Endothelial cell of umbilical vein (primary cell): ENCODE data around the gene KLHL9. TPM values are rescaled to one million over a fixed set of nuclear protein-coding genes. Genes with fewer than 3 reads are reported as not detected.
"Not testable (repeated sequence)": the region's sequence is repeated elsewhere in the genome, so short reads cannot be mapped to it uniquely, and the experiment has no call there.

Source experiments
- BruUV-seq: library from RNA; stranded (reverse); fragments of 400-500 nt; replicated peaks from 2 replicates; lab custom pipeline; 2021; lab: Mats Ljungman, UMichigan
- CTCF ChIA-PET: fragments of 300-600, 350-600 bp; sonication (Branson Sonifier 250); formaldehyde crosslinking; loops from one replicate; lab custom pipeline; 2021; ENCODE audit warnings: antibody characterized with exemption, inconsistent platforms; lab: Charles Lee
- POLR2A ChIA-PET: fragments of 300-600, 350-600 bp; sonication (Branson Sonifier 250); formaldehyde crosslinking; loops from one replicate; lab custom pipeline; 2021; ENCODE audit warnings: antibody characterized with exemption, inconsistent platforms; lab: Charles Lee
- DNase-seq: peaks from one replicate; pipeline ENCODE4 v3.0.0-alpha.2; 2011; ENCODE audit warnings: low read depth, low spot score
- FAIRE-seq: peaks from 2 replicates; lab custom pipeline; 2011; peaks lifted over from hg19 to GRCh38; lab: Jason Lieb, UNC
- H2AFZ ChIP-seq: 2 replicates; pipeline ENCODE4 v1.6.0; 2012; ENCODE audit warnings: low read depth, low read length, control low read depth, inconsistent platforms
- H3K27ac ChIP-seq: 2 replicates; pipeline ENCODE4 v1.5.1; 2011; ENCODE audit warnings: low read depth, mild to moderate bottlenecking, control low read depth, low read length, moderate library complexity; ENCODE audit not compliant: insufficient read depth
- H3K27me3 ChIP-seq, 2 experiments: 2 replicates each; pipeline versions ENCODE4 v1.6.0 to v1.6.1; 2011; ENCODE audit warnings: low read length in 2 of 2, mixed read lengths in 1 of 2; ENCODE audit not compliant: control insufficient read depth in 2 of 2, insufficient read depth in 2 of 2
- H3K36me3 ChIP-seq, 2 experiments: 2 replicates in 1 of 2; 3 replicates in 1 of 2; pipeline ENCODE4 v1.5.1; 2011; ENCODE audit warnings: low read length in 2 of 2, mild to moderate bottlenecking in 1 of 2, moderate library complexity in 1 of 2; ENCODE audit not compliant: control insufficient read depth in 2 of 2, insufficient read depth in 2 of 2; ENCODE audit errors: extremely low read depth in 1 of 2
- H3K4me1 ChIP-seq: 3 replicates; pipeline ENCODE4 v1.5.1; 2011; ENCODE audit warnings: mild to moderate bottlenecking, low read length; ENCODE audit not compliant: control insufficient read depth, insufficient read depth; ENCODE audit errors: extremely low read depth
- H3K4me2 ChIP-seq: 2 replicates; pipeline ENCODE4 v1.6.1; 2011; ENCODE audit warnings: low read length, control low read depth, mixed read lengths; ENCODE audit not compliant: insufficient read depth
- H3K4me3 ChIP-seq, 3 experiments: fragments of 200-600 bp in 1 of 3; sonication (generic), shearing (Covaris generic) in 1 of 3; replicated peaks in 1 of 3; 2 replicates each; pipeline ENCODE4 v1.5.1; 2011 to 2016; ENCODE audit warnings: control low read depth in 3 of 3, low read length in 3 of 3, mild to moderate bottlenecking in 2 of 3, inconsistent platforms in 1 of 3, low read depth in 1 of 3, moderate library complexity in 1 of 3; ENCODE audit not compliant: insufficient read depth in 1 of 3
- H3K79me2 ChIP-seq: 2 replicates; pipeline ENCODE4 v1.6.0; 2012; ENCODE audit warnings: low read length, inconsistent platforms; ENCODE audit not compliant: control insufficient read depth, insufficient read depth
- H3K9ac ChIP-seq: replicated peaks from 2 replicates; pipeline ENCODE3; 2011; ENCODE audit warnings: low read length, control low read depth; ENCODE audit not compliant: insufficient read depth; ENCODE audit errors: extremely low read depth
- H3K9me1 ChIP-seq: replicated peaks from 3 replicates; pipeline ENCODE4 v1.6.0; 2011; ENCODE audit warnings: mild to moderate bottlenecking, low read length; ENCODE audit not compliant: control insufficient read depth, insufficient read depth; ENCODE audit errors: extremely low read depth
- H3K9me3 ChIP-seq: replicated peaks from 2 replicates; pipeline ENCODE4 v1.5.1; 2012; ENCODE audit warnings: low read length, inconsistent platforms; ENCODE audit not compliant: control insufficient read depth, insufficient read depth
- H4K20me1 ChIP-seq: replicated peaks from 2 replicates; pipeline ENCODE3; 2011; ENCODE audit warnings: mild to moderate bottlenecking, low read length; ENCODE audit not compliant: control insufficient read depth, insufficient read depth; ENCODE audit errors: extremely low read depth
- EZH2 ChIP-seq: IDR thresholded peaks from 2 replicates; pipeline ENCODE4 v1.6.1; 2012; ENCODE audit warnings: borderline replicate concordance, low read depth, mild to moderate bottlenecking, moderate library complexity, low read length, inconsistent platforms; ENCODE audit not compliant: severe bottlenecking
- FOS ChIP-seq: IDR thresholded peaks from 2 replicates; pipeline ENCODE4 v1.6.1; 2011; ENCODE audit warnings: mild to moderate bottlenecking, low read length, moderate library complexity, borderline replicate concordance; ENCODE audit not compliant: insufficient read depth
- GATA2 ChIP-seq: IDR thresholded peaks from 2 replicates; pipeline ENCODE4 v1.7.0; 2011; ENCODE audit warnings: low read depth, mild to moderate bottlenecking, moderate library complexity, mixed read lengths, low read length; ENCODE audit not compliant: insufficient read length, insufficient read depth
- JUN ChIP-seq: IDR thresholded peaks from 2 replicates; pipeline ENCODE4 v1.6.1; 2011; ENCODE audit warnings: borderline replicate concordance, low read depth; ENCODE audit not compliant: insufficient read length, insufficient read depth
- MYC ChIP-seq: IDR thresholded peaks from one replicate; pipeline ENCODE4 v1.6.1; 2011; ENCODE audit warnings: mild to moderate bottlenecking, low read depth, low read length
- POLR2A ChIP-seq: IDR thresholded peaks from 2 replicates; pipeline ENCODE4 v1.6.1; 2012; ENCODE audit warnings: low read depth, mild to moderate bottlenecking, control low read depth, low read length
- POLR2AphosphoS5 ChIP-seq: IDR thresholded peaks from 2 replicates; pipeline ENCODE4 v1.6.1; 2012; ENCODE audit warnings: low read depth, mild to moderate bottlenecking, control low read depth, low read length, moderate library complexity; ENCODE audit not compliant: insufficient read depth
- dilution Hi-C: fragments of 300-500 bp; cut with MboI; formaldehyde crosslinking; loops from one replicate; pipeline ENCODE4 v1.15.0; 2019; ENCODE audit warnings: low sequenced_read_pairs; ENCODE audit not compliant: extremely low pct_ligation_motif_present
- intact Hi-C: fragments of 100-400 bp; cut with micrococcal nuclease; formaldehyde crosslinking; loops from one replicate; pipeline ENCODE4 v1.10.0; 2022
- polyA plus RNA-seq, 4 experiments: library from polyadenylated mRNA; depleted of rRNA in 3 of 4; stranded (reverse) in 3 of 4; unstranded in 1 of 4; fragments of >200 nt; gene quantifications; 2 replicates each; pipeline versions ENCODE4 v1.2.1 to v1.2.3, GENCODE V29; 2011 to 2012; ENCODE audit warnings: missing spikeins in 1 of 4
- total RNA-seq: library from RNA; stranded (reverse); gene quantifications from 2 replicates; pipeline ENCODE4 v1.2.3, GENCODE V29; 2021
- TF ChIP-seq, protein P1 (sequence below), 2 donors: IDR thresholded peaks; 1 replicate in 1 of 2; 2 replicates in 1 of 2; pipeline ENCODE4 v1.5.1; 2011; ENCODE audit warnings: low read length in 2 of 2, mild to moderate bottlenecking in 2 of 2, moderate library complexity in 2 of 2, control low read depth in 1 of 2, inconsistent platforms in 1 of 2, low read depth in 1 of 2; ENCODE audit not compliant: insufficient read depth in 1 of 2; ENCODE audit errors: extremely low read depth in 1 of 2
- TF ChIP-seq, protein P2 (sequence below): IDR thresholded peaks from 2 replicates; pipeline ENCODE4 v1.6.1; 2011; ENCODE audit not compliant: insufficient read depth, insufficient read length

Gene KLHL9
- total and polyA plus RNA-seq, 2 donors (not counting 3 experiments of a cell fraction or from before 2014, with no cell fraction given), result 8.0 to 23.5 TPM

GRCh38 chr9:21367957-21368356 lies 32.8 kb upstream of the KLHL9 start, which contains the start of gene IFNA13:
Gene IFNA13 (minus strand): TSS chr9:21368057. CDS start chr9:21368010, 47 bp downstream.
- no peaks in the 10 kb centered on the region for H3K79me2 ChIP-seq
- TF ChIP-seq EZH2 (no peak), JUN (no peak), FOS (no peak), GATA2 (no peak), POLR2A (no peak), MYC (no peak), POLR2AphosphoS5 (no peak)
- TF ChIP-seq, protein P1, sequence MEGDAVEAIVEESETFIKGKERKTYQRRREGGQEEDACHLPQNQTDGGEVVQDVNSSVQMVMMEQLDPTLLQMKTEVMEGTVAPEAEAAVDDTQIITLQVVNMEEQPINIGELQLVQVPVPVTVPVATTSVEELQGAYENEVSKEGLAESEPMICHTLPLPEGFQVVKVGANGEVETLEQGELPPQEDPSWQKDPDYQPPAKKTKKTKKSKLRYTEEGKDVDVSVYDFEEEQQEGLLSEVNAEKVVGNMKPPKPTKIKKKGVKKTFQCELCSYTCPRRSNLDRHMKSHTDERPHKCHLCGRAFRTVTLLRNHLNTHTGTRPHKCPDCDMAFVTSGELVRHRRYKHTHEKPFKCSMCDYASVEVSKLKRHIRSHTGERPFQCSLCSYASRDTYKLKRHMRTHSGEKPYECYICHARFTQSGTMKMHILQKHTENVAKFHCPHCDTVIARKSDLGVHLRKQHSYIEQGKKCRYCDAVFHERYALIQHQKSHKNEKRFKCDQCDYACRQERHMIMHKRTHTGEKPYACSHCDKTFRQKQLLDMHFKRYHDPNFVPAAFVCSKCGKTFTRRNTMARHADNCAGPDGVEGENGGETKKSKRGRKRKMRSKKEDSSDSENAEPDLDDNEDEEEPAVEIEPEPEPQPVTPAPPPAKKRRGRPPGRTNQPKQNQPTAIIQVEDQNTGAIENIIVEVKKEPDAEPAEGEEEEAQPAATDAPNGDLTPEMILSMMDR (IDR thresholded peaks at IDR 0.05; ENCODE audit: extremely low read depth in 1 of 2, insufficient read depth in 1 of 2, low read depth in 1 of 2, low read length in 2 of 2), result no peak
- TF ChIP-seq, protein P2, sequence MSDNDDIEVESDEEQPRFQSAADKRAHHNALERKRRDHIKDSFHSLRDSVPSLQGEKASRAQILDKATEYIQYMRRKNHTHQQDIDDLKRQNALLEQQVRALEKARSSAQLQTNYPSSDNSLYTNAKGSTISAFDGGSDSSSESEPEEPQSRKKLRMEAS, result no peak
- ChIA-PET CTCF (interaction anchor here (1.1 kb wide), 1 partner anchor 28 kb away, joined by 3 read pairs; no protein-coding TSS in a partner anchor), POLR2A (no interaction called here)
- H4K20me1 ChIP-seq, result no peaks in the 10 kb centered on the region
- no peak within 1 kb of the TSS for H2AFZ ChIP-seq
- H3K36me3 ChIP-seq, result no peaks in the 10 kb centered on the region
- BruUV-seq, result no TSS peak
- no peaks in the 10 kb centered on the region for H3K4me1 ChIP-seq
- intact Hi-C loops (no loop called here), dilution Hi-C loops (no loop called here)
- no peak within 1 kb of the TSS for H3K27ac ChIP-seq
- H3K9me1 ChIP-seq, result no peaks in the 10 kb centered on the region
- peaks cover 1 to 28% of the 10 kb centered on the region in 2 experiments for H3K27me3 ChIP-seq
- no peak within 1 kb of the TSS for H3K4me3 ChIP-seq
- no peak for FAIRE-seq
- no peak within 1 kb of the TSS for H3K9ac ChIP-seq
- no peaks in the 10 kb centered on the region for H3K9me3 ChIP-seq
- no peak for DNase-seq
- H3K4me2 ChIP-seq, result no peak within 1 kb of the TSS

DNA sequence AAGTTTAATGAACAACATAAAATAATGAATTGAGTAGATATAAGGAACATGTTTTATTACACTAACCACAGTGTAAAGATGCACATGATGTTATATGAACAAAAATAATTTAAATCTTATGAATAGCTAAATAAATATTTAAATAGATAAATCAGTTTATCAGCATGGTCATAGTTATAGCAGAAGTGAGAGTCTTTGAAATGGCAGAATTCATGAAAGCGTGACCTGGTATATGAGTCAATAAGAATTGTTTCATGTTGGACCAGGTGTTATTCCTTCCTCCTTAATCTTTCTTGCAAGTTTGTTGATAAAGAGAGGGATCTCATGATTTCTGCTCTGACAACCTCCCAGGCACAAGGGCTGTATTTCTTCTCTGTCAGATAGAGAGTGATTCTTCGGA lies 32.0 kb upstream of the KLHL9 start:
- H3K79me2 ChIP-seq, H3K4me1 ChIP-seq, H3K4me2 ChIP-seq, H3K4me3 ChIP-seq, FAIRE-seq, intact Hi-C loops, H3K9me3 ChIP-seq, BruUV-seq, H3K9ac ChIP-seq, H3K27ac ChIP-seq, CTCF ChIA-PET, H3K9me1 ChIP-seq, POLR2A ChIA-PET, DNase-seq, H4K20me1 ChIP-seq, H2AFZ ChIP-seq, dilution Hi-C loops, H3K36me3 ChIP-seq: not testable (repeated sequence)
- peaks cover 3 to 28% of the 10 kb centered on the region in 2 experiments for H3K27me3 ChIP-seq
